ENCODE results near the gene LDB2. TPM values are rescaled to one million over a fixed set of nuclear protein-coding genes. Genes with fewer than 3 reads are reported as not detected.

LDB2 gene
- total RNA-seq, 2 experiments from 2014 or later, result 0.14 TPM; not detected in 1

GRCh38 chr4:16764622-16765021 is 133.8 kb downstream of the LDB2 start:
- no peaks in the 10 kb centered on the region for H3K9me3 Mint-ChIP-seq (ENCODE audit: low read depth)
- no peaks in the 10 kb centered on the region for H3K4me1 Mint-ChIP-seq
- CTCF ChIA-PET, result interaction anchor here (0.8 kb wide), 1 partner anchor 616 kb away, joined by 3 read pairs; no protein-coding TSS in a partner anchor
- H3K27me3 Mint-ChIP-seq, result peaks cover 2% of the 10 kb centered on the region
- DNase-seq (no peak), ATAC-seq (no peak)
- intact Hi-C loops (cut with DNase I, micrococcal nuclease), result no loop called here
- POLR2A ChIA-PET, result interaction anchor here (0.7 kb wide), 1 partner anchor 301 kb away, joined by 3 read pairs; no protein-coding TSS in a partner anchor
- H3K4me3 Mint-ChIP-seq, result no peak overlapping the region
- H3K36me3 Mint-ChIP-seq (ENCODE audit: low read depth), result no peaks in the 10 kb centered on the region
- H3K27ac Mint-ChIP-seq, result no peak overlapping the region

GRCh38 chr4:16760617-16761363 is 137.7 kb downstream of the LDB2 start:
- no peak for DNase-seq
- CTCF ChIA-PET, result no interaction called here
- POLR2A ChIA-PET, result no interaction called here
- H3K4me3 Mint-ChIP-seq, result no peak overlapping the region
- ATAC-seq, result no peak
- peaks cover 2% of the 10 kb centered on the region for H3K27me3 Mint-ChIP-seq
- intact Hi-C loops (cut with DNase I, micrococcal nuclease), result no loop called here
- H3K4me1 Mint-ChIP-seq, result no peaks in the 10 kb centered on the region
- no peaks in the 10 kb centered on the region for H3K9me3 Mint-ChIP-seq (ENCODE audit: low read depth)
- no peaks in the 10 kb centered on the region for H3K36me3 Mint-ChIP-seq (ENCODE audit: low read depth)
- no peak overlapping the region for H3K27ac Mint-ChIP-seq

- no peak for DNase-seq
- H3K36me3 Mint-ChIP-seq (ENCODE audit: low read depth), result no peaks in the 10 kb centered on the region
- peaks cover 2% of the 10 kb centered on the region for H3K27me3 Mint-ChIP-seq
- no peaks in the 10 kb centered on the region for H3K4me1 Mint-ChIP-seq
- intact Hi-C loops (cut with DNase I, micrococcal nuclease), result no loop called here
- ATAC-seq, result no peak
- no peak overlapping the region for H3K4me3 Mint-ChIP-seq
- H3K9me3 Mint-ChIP-seq (ENCODE audit: low read depth), result no peaks in the 10 kb centered on the region
- CTCF ChIA-PET, result no interaction called here
- POLR2A ChIA-PET, result no interaction called here
- H3K27ac Mint-ChIP-seq, result no peak overlapping the region
Measured at GRCh38 chr4:16759931-16760582, 138.4 kb downstream of the LDB2 start.

GRCh38 chr4:16758816-16759215 is 139.6 kb downstream of the LDB2 start:
- intact Hi-C loops (cut with DNase I, micrococcal nuclease), result no loop called here
- DNase-seq (no peak), ATAC-seq (no peak)
- H3K4me1 Mint-ChIP-seq, result no peaks in the 10 kb centered on the region
- POLR2A ChIA-PET, result no interaction called here
- peaks cover 2% of the 10 kb centered on the region for H3K27me3 Mint-ChIP-seq
- CTCF ChIA-PET, result no interaction called here
- H3K9me3 Mint-ChIP-seq (ENCODE audit: low read depth), result no peaks in the 10 kb centered on the region
- no peaks in the 10 kb centered on the region for H3K36me3 Mint-ChIP-seq (ENCODE audit: low read depth)
- no peak overlapping the region for H3K4me3 Mint-ChIP-seq
- no peak overlapping the region for H3K27ac Mint-ChIP-seq

GRCh38 chr4:16758255-16758654 is 140.2 kb downstream of the LDB2 start:
- H3K9me3 Mint-ChIP-seq (ENCODE audit: low read depth), result no peaks in the 10 kb centered on the region
- DNase-seq (no peak), ATAC-seq (no peak)
- H3K27ac Mint-ChIP-seq, result no peak overlapping the region
- intact Hi-C loops (cut with DNase I, micrococcal nuclease), result no loop called here
- POLR2A ChIA-PET, result no interaction called here
- peaks cover 2% of the 10 kb centered on the region for H3K27me3 Mint-ChIP-seq
- H3K4me1 Mint-ChIP-seq, result no peaks in the 10 kb centered on the region
- no peaks in the 10 kb centered on the region for H3K36me3 Mint-ChIP-seq (ENCODE audit: low read depth)
- H3K4me3 Mint-ChIP-seq, result no peak overlapping the region
- CTCF ChIA-PET, result no interaction called here

GRCh38 chr4:16757080-16757521 is 141.3 kb downstream of the LDB2 start:
- POLR2A ChIA-PET, result no interaction called here
- no peaks in the 10 kb centered on the region for H3K9me3 Mint-ChIP-seq (ENCODE audit: low read depth)
- H3K4me3 Mint-ChIP-seq, result no peak overlapping the region
- H3K27me3 Mint-ChIP-seq, result no peaks in the 10 kb centered on the region
- no peaks in the 10 kb centered on the region for H3K4me1 Mint-ChIP-seq
- DNase-seq (no peak), ATAC-seq (no peak)
- H3K36me3 Mint-ChIP-seq (ENCODE audit: low read depth), result no peaks in the 10 kb centered on the region
- H3K27ac Mint-ChIP-seq, result no peak overlapping the region
- CTCF ChIA-PET, result interaction anchor here (0.7 kb wide), 1 partner anchor 325 kb away, joined by 3 read pairs; no protein-coding TSS in a partner anchor
- intact Hi-C loops (cut with DNase I, micrococcal nuclease), result no loop called here

GRCh38 chr4:16754104-16754503 is 144.3 kb downstream of the LDB2 start:
- no peak for ATAC-seq
- Mint-ChIP-seq H3K36me3 (ENCODE audit: low read depth) (no peaks in the 10 kb centered on the region), H3K27ac (no peak overlapping the region), H3K9me3 (ENCODE audit: low read depth) (no peaks in the 10 kb centered on the region), H3K27me3 (no peaks in the 10 kb centered on the region), H3K4me3 (no peak overlapping the region), H3K4me1 (no peaks in the 10 kb centered on the region)
- POLR2A ChIA-PET, result no interaction called here
- intact Hi-C loops (cut with DNase I, micrococcal nuclease), result no loop called here
- DNase-seq, result no peak
- CTCF ChIA-PET, result no interaction called here

GRCh38 chr4:16752150-16752549 is 146.3 kb downstream of the LDB2 start:
- ChIA-PET CTCF (no interaction called here), POLR2A (no interaction called here)
- no peak overlapping the region for H3K27ac Mint-ChIP-seq
- H3K36me3 Mint-ChIP-seq (ENCODE audit: low read depth), result no peaks in the 10 kb centered on the region
- no peaks in the 10 kb centered on the region for H3K9me3 Mint-ChIP-seq (ENCODE audit: low read depth)
- intact Hi-C loops (cut with DNase I, micrococcal nuclease), result no loop called here
- no peak for ATAC-seq
- no peaks in the 10 kb centered on the region for H3K27me3 Mint-ChIP-seq
- H3K4me1 Mint-ChIP-seq, result no peaks in the 10 kb centered on the region
- no peak for DNase-seq
- H3K4me3 Mint-ChIP-seq, result no peak overlapping the region

GRCh38 chr4:16750882-16751642 is 147.4 kb downstream of the LDB2 start:
- Mint-ChIP-seq H3K36me3 (ENCODE audit: low read depth) (no peaks in the 10 kb centered on the region), H3K27ac (no peak overlapping the region), H3K4me3 (no peak overlapping the region), H3K9me3 (ENCODE audit: low read depth) (no peaks in the 10 kb centered on the region), H3K27me3 (no peaks in the 10 kb centered on the region), H3K4me1 (no peaks in the 10 kb centered on the region)
- no peak for ATAC-seq
- no peak for DNase-seq
- intact Hi-C loops (cut with DNase I, micrococcal nuclease), result no loop called here
- ChIA-PET CTCF (interaction anchor here (0.5 kb wide), 1 partner anchor 573 kb away, joined by 3 read pairs; no protein-coding TSS in a partner anchor), POLR2A (no interaction called here)

GRCh38 chr4:16750216-16750615 is 148.2 kb downstream of the LDB2 start:
- Mint-ChIP-seq H3K4me3 (no peak overlapping the region), H3K4me1 (no peaks in the 10 kb centered on the region), H3K36me3 (ENCODE audit: low read depth) (no peaks in the 10 kb centered on the region), H3K9me3 (ENCODE audit: low read depth) (no peaks in the 10 kb centered on the region), H3K27ac (no peak overlapping the region), H3K27me3 (no peaks in the 10 kb centered on the region)
- ATAC-seq, result no peak
- intact Hi-C loops (cut with DNase I, micrococcal nuclease), result no loop called here
- no peak for DNase-seq
- CTCF ChIA-PET, result interaction anchor here (0.6 kb wide), 1 partner anchor 697 kb away, joined by 4 read pairs; no protein-coding TSS in a partner anchor
- POLR2A ChIA-PET, result no interaction called here

GRCh38 chr4:16745887-16746286 is 152.6 kb downstream of the LDB2 start:
- Mint-ChIP-seq H3K4me3 (no peak overlapping the region), H3K27ac (no peak overlapping the region), H3K27me3 (no peaks in the 10 kb centered on the region), H3K9me3 (ENCODE audit: low read depth) (no peaks in the 10 kb centered on the region), H3K4me1 (no peaks in the 10 kb centered on the region), H3K36me3 (ENCODE audit: low read depth) (no peaks in the 10 kb centered on the region)
- POLR2A ChIA-PET, result no interaction called here
- intact Hi-C loops (cut with DNase I, micrococcal nuclease), result no loop called here
- DNase-seq (no peak), ATAC-seq (no peak)
- CTCF ChIA-PET, result no interaction called here

All from activated CD4-positive, alpha-beta T cell treated with anti-CD3 and anti-CD28 coated beads for 36 hours (primary cell).